ENCODE measurements around the gene PEG3.

Gene PEG3

DNA sequence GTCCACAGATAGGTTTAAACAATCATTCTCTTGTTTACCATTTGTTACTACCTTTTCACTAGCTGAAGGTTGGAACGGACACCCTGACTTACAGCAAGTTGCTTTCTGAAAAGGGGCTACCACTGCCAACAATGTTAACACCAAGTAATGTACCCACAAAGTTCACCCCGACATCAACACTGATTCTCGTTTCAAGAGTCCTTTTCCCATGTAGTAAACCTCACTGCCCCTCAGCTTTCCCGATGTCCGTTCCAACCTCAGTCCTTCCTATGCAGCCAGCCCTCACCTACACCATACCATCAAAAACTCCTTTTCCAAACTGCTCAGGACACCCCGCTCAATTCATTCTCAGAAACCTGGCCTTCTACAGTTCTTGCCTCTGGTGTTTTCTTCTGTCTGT is 29.0 kb downstream of the PEG3 start:
- no peak for DNase-seq (ENCODE audit: extremely low read depth in 1 of 2, low read depth in 1 of 2)

GRCh38 chr19:56810260-56810659 is 30.3 kb downstream of the PEG3 start:
- no peak for DNase-seq (ENCODE audit: extremely low read depth in 1 of 2, low read depth in 1 of 2)

- no peak for DNase-seq (ENCODE audit: extremely low read depth in 1 of 2, low read depth in 1 of 2)
Observed at GRCh38 chr19:56808717-56809392, 31.7 kb downstream of the PEG3 start.

DNA sequence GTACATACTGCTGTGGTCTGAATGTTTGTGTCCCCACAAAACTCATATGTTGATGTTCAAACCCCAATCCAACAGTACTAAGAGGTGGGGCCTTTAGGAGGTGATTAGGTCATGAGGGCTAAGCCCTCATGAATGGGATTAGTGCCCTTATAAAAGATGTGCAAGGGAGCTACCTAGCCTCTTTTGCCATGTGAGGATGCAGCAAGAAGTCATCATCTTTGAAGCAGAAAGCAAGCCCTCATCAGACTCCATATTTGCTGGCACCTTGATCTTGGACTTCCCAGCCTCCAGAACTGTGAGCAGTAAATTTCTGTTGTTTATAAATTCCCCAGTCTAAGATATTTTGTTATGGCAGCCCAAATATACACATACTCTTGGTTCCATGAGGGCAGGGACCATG is 33.9 kb downstream of the PEG3 start:
- no peak for DNase-seq (ENCODE audit: extremely low read depth in 1 of 2, low read depth in 1 of 2)

Measured in stimulated activated CD8-positive, alpha-beta memory T cell treated with anti-CD3 and anti-CD28 coated beads, Interleukin-7, amount 100 ng/mL, for 48 hours (primary cell).